ENCODE measurements around the gene ERFL. TPM values are rescaled to one million over a fixed set of nuclear protein-coding genes. Genes with fewer than 3 reads are reported as not detected.

The ERFL gene
- polyA plus RNA-seq, 2 donors, result 0.07 to 0.24 TPM

DNA sequence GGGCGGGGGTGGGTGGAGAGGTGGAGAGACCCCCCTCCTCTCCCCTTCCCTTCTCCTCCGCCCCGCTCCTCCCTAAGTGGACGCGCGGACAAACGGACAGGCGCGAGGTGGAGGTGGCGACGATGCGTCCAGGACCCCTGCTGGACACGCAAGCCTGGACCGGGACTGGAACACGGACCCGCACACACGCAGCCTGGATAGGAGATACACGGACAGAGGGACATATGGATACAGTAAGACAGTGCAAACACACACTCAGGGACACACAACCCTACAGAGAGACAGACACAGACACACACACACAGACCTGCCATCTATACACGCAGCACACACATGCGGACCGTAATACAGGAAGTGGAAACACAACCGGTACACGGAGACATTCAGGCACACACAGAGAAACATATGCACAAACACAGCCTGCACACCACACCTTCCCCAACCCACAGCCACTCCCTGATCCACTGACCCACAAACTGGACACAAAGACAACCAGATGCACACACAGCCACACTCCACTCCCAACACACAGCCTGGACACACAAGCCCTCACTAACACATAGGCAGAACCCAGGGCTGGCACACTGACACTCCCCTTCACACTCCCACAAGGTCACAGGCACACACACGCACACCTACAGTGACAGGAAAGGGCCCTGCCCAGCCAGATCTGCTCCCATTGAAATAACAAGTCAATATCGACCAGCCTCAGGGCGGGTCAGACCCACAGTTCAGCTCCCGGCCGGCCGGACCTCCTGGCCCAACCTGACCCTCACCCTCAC, 696 bp upstream of the ERFL start:
- H3K36me3 ChIP-seq (ENCODE audit: control insufficient read depth in 2 of 2, insufficient read depth in 2 of 2, low read length in 1 of 2), result no peaks in the 10 kb centered on the region
- peak overlapping the region; percentile 25 to 53 for H3K4me3 ChIP-seq (ENCODE audit: low read depth in 1 of 2, low read length in 2 of 2)
- 3% methylated on average over 20 to 29 of the region's 29 CpGs for WGBS, 2 donors
- peaks cover 0 to 10% of the 10 kb centered on the region in 2 donors for H3K4me1 ChIP-seq (ENCODE audit: control insufficient read depth in 2 of 2, insufficient read depth in 2 of 2, low read length in 1 of 2)
- H3K27ac ChIP-seq (ENCODE audit: low read depth in 2 of 2, low read length in 1 of 2), result no peak overlapping the region
- H3K27me3 ChIP-seq (ENCODE audit: control insufficient read depth in 1 of 2, insufficient read depth in 2 of 2, low read length in 2 of 2), result peaks cover 4 to 43% of the 10 kb centered on the region in 2 donors
- H3K9me3 ChIP-seq (ENCODE audit: control insufficient read depth in 2 of 2, insufficient read depth in 1 of 2, low read depth in 1 of 2, low read length in 1 of 2), result no peaks in the 10 kb centered on the region

DNA sequence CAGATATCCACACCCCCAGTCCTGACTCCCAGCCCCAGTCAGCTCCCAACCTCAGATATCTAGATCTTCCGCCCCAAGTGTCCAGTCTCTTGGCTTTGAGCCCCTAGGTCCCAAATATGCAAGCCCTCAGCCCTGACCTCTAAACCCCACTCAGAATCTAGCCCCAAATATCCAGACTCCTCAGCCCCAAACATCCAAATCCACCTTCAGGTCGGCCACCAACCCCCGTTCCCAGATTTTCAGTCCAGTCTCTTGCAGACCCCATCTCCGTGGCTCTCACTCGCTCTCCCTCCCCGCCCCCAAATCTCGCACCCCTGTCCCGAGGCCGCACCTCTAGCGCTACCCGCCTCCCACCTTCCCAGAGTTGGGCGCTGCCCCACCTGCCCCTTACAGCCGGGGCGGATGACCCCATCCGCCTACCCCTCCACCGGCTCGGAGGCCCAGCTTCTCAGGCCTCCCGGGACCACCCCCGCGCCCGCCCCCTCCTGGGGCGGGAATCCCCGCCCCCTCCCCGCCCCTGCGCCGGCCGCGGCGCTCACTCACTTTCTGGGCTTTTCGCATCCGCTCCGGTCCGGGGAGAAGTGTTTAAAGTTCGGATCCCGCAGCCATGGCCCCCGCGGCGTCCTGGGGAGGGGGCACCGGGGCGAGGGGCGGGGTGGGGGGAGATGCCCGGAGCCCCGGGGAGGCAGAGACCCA, 604 bp downstream of the ERFL start:
- Histone ChIP-seq H3K27me3 (ENCODE audit: control insufficient read depth in 1 of 2, insufficient read depth in 2 of 2, low read length in 2 of 2) (peaks cover 4 to 43% of the 10 kb centered on the region in 2 donors), H3K9me3 (ENCODE audit: control insufficient read depth in 2 of 2, insufficient read depth in 1 of 2, low read depth in 1 of 2, low read length in 1 of 2) (no peaks in the 10 kb centered on the region), H3K4me3 (ENCODE audit: low read depth in 1 of 2, low read length in 2 of 2) (peak overlapping the region in 1 of 2 donors; percentile 53), H3K36me3 (ENCODE audit: control insufficient read depth in 2 of 2, insufficient read depth in 2 of 2, low read length in 1 of 2) (no peaks in the 10 kb centered on the region), H3K27ac (ENCODE audit: low read depth in 2 of 2, low read length in 1 of 2) (no peak overlapping the region), H3K4me1 (ENCODE audit: control insufficient read depth in 2 of 2, insufficient read depth in 2 of 2, low read length in 1 of 2) (peaks cover 0 to 10% of the 10 kb centered on the region in 2 donors)
- 6 to 7% methylated on average over 43 of the region's 43 CpGs for WGBS, 2 donors

- WGBS, 2 donors, result 55 to 59% methylated on average over 16 of the region's 16 CpGs
- Histone ChIP-seq H3K36me3 (ENCODE audit: control insufficient read depth in 2 of 2, insufficient read depth in 2 of 2, low read length in 1 of 2) (no peaks in the 10 kb centered on the region), H3K9me3 (ENCODE audit: control insufficient read depth in 2 of 2, insufficient read depth in 1 of 2, low read depth in 1 of 2, low read length in 1 of 2) (no peaks in the 10 kb centered on the region), H3K4me3 (ENCODE audit: low read depth in 1 of 2, low read length in 2 of 2) (no peak overlapping the region), H3K4me1 (ENCODE audit: control insufficient read depth in 2 of 2, insufficient read depth in 2 of 2, low read length in 1 of 2) (peaks cover 0 to 10% of the 10 kb centered on the region in 2 donors), H3K27ac (ENCODE audit: low read depth in 2 of 2, low read length in 1 of 2) (no peak overlapping the region), H3K27me3 (ENCODE audit: control insufficient read depth in 1 of 2, insufficient read depth in 2 of 2, low read length in 2 of 2) (peaks cover 4 to 37% of the 10 kb centered on the region in 2 donors)
Observed at GRCh38 chr19:41926763-41927496, 1.3 kb downstream of the ERFL start.

GRCh38 chr19:41926028-41926762, 2.1 kb downstream of the ERFL start:
- Histone ChIP-seq H3K27ac (ENCODE audit: low read depth in 2 of 2, low read length in 1 of 2) (no peak overlapping the region), H3K9me3 (ENCODE audit: control insufficient read depth in 2 of 2, insufficient read depth in 1 of 2, low read depth in 1 of 2, low read length in 1 of 2) (no peaks in the 10 kb centered on the region), H3K36me3 (ENCODE audit: control insufficient read depth in 2 of 2, insufficient read depth in 2 of 2, low read length in 1 of 2) (no peaks in the 10 kb centered on the region), H3K27me3 (ENCODE audit: control insufficient read depth in 1 of 2, insufficient read depth in 2 of 2, low read length in 2 of 2) (peaks cover 4 to 36% of the 10 kb centered on the region in 2 donors), H3K4me1 (ENCODE audit: control insufficient read depth in 2 of 2, insufficient read depth in 2 of 2, low read length in 1 of 2) (peaks cover 0 to 10% of the 10 kb centered on the region in 2 donors), H3K4me3 (ENCODE audit: low read depth in 1 of 2, low read length in 2 of 2) (no peak overlapping the region)
- 26 to 45% methylated on average over 27 of the region's 27 CpGs for WGBS, 2 donors

GRCh38 chr19:41925208-41926003, 2.8 kb downstream of the ERFL start:
- H3K36me3 ChIP-seq (ENCODE audit: control insufficient read depth in 2 of 2, insufficient read depth in 2 of 2, low read length in 1 of 2), result no peaks in the 10 kb centered on the region
- peaks cover 4 to 31% of the 10 kb centered on the region in 2 donors for H3K27me3 ChIP-seq (ENCODE audit: control insufficient read depth in 1 of 2, insufficient read depth in 2 of 2, low read length in 2 of 2)
- peaks cover 0 to 2% of the 10 kb centered on the region in 2 donors for H3K9me3 ChIP-seq (ENCODE audit: control insufficient read depth in 2 of 2, insufficient read depth in 1 of 2, low read depth in 1 of 2, low read length in 1 of 2)
- H3K4me3 ChIP-seq (ENCODE audit: low read depth in 1 of 2, low read length in 2 of 2), result no peak overlapping the region
- H3K4me1 ChIP-seq (ENCODE audit: control insufficient read depth in 2 of 2, insufficient read depth in 2 of 2, low read length in 1 of 2), result peaks cover 0 to 10% of the 10 kb centered on the region in 2 donors
- 43 to 48% methylated on average over 7 of the region's 7 CpGs for WGBS, 2 donors
- no peak overlapping the region for H3K27ac ChIP-seq (ENCODE audit: low read depth in 2 of 2, low read length in 1 of 2)

GRCh38 chr19:41924151-41925145, 3.8 kb downstream of the ERFL start:
- Histone ChIP-seq H3K4me1 (ENCODE audit: control insufficient read depth in 2 of 2, insufficient read depth in 2 of 2, low read length in 1 of 2) (peaks cover 0 to 10% of the 10 kb centered on the region in 2 donors), H3K9me3 (ENCODE audit: control insufficient read depth in 2 of 2, insufficient read depth in 1 of 2, low read depth in 1 of 2, low read length in 1 of 2) (peaks cover 0 to 9% of the 10 kb centered on the region in 2 donors), H3K27ac (ENCODE audit: low read depth in 2 of 2, low read length in 1 of 2) (no peak overlapping the region), H3K27me3 (ENCODE audit: control insufficient read depth in 1 of 2, insufficient read depth in 2 of 2, low read length in 2 of 2) (peaks cover 4 to 25% of the 10 kb centered on the region in 2 donors), H3K4me3 (ENCODE audit: low read depth in 1 of 2, low read length in 2 of 2) (no peak overlapping the region), H3K36me3 (ENCODE audit: control insufficient read depth in 2 of 2, insufficient read depth in 2 of 2, low read length in 1 of 2) (no peaks in the 10 kb centered on the region)
- 39 to 41% methylated on average over 13 of the region's 13 CpGs for WGBS, 2 donors

GRCh38 chr19:41923045-41923788, 5.0 kb downstream of the ERFL start:
- 34 to 42% methylated on average over 6 of the region's 6 CpGs for WGBS, 2 donors
- Histone ChIP-seq H3K27ac (ENCODE audit: low read depth in 2 of 2, low read length in 1 of 2) (no peak overlapping the region), H3K9me3 (ENCODE audit: control insufficient read depth in 2 of 2, insufficient read depth in 1 of 2, low read depth in 1 of 2, low read length in 1 of 2) (peaks cover 0 to 12% of the 10 kb centered on the region in 2 donors), H3K4me3 (ENCODE audit: low read depth in 1 of 2, low read length in 2 of 2) (no peak overlapping the region), H3K36me3 (ENCODE audit: control insufficient read depth in 2 of 2, insufficient read depth in 2 of 2, low read length in 1 of 2) (no peaks in the 10 kb centered on the region), H3K4me1 (ENCODE audit: control insufficient read depth in 2 of 2, insufficient read depth in 2 of 2, low read length in 1 of 2) (peaks cover 0 to 2% of the 10 kb centered on the region in 2 donors), H3K27me3 (ENCODE audit: control insufficient read depth in 1 of 2, insufficient read depth in 2 of 2, low read length in 2 of 2) (peaks cover 4 to 17% of the 10 kb centered on the region in 2 donors)
